GM18861 (cell line): ENCODE measurements around the gene VASN.

Experiments
- ATAC-seq: cut with Tn5 transposase; IDR thresholded peaks from one replicate; pipeline ENCODE4 v1.9.1; 2021; ENCODE audit not compliant: unreplicated experiment

VASN gene

GRCh38 chr16:4419402-4419959, 47.8 kb downstream of the VASN start:
- no peak for ATAC-seq

- ATAC-seq, result no peak
Observed at GRCh38 chr16:4420505-4421105, 49.0 kb downstream of the VASN start.

GRCh38 chr16:4425378-4426020, 53.9 kb downstream of the VASN start, which contains the start of gene DNAJA3:
Gene DNAJA3, plus strand, starts transcription at chr16:4425868. Its CDS starts 14 bp downstream, at chr16:4425882.
- ATAC-seq, result peak; percentile 83

GRCh38 chr16:4426021-4426684, 54.5 kb downstream of the VASN start:
- peak; percentile 11 for ATAC-seq

- ATAC-seq, result no peak
Observed at GRCh38 chr16:4426722-4427372, 55.2 kb downstream of the VASN start.

GRCh38 chr16:4428500-4428899, 56.9 kb downstream of the VASN start:
- no peak for ATAC-seq

- ATAC-seq, result no peak
Observed at GRCh38 chr16:4431023-4431422, 59.4 kb downstream of the VASN start.
